ENCODE data around the gene PLEKHA5.

The PLEKHA5 gene

GRCh38 chr12:19128485-19128884 is 1.0 kb upstream of the PLEKHA5 start:
- H3K27ac ChIP-seq (ENCODE audit: low read depth, low read length), result no peak overlapping the region; the same call in 1 of the 2 replicates

DNA sequence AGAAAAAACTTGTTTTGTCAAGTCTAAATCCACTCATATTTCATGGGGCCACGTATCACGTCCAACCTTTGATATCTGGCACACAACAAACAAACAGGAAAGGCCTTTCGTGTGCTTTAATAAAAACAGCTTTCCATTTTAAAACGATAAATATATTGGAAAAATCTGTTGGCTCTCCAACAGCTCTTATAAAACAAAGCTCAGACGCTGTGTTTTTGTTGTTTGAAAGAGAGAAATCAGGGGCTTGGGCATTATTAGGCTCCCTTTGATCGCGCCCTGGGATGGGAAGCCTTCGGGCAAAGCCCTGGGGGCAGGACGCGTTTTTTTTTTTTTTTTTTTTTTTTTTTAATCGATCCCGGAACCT is 429 bp upstream of the PLEKHA5 start:
- H3K36me3 ChIP-seq (ENCODE audit: control insufficient read depth, insufficient read depth, low read length), result peaks cover 7% of the 10 kb centered on the region; the same call in 1 of the 2 replicates
- peak overlapping the region; percentile 79; the same call in 1 of the 2 replicates for H3K27ac ChIP-seq (ENCODE audit: low read depth, low read length)
- H3K9ac ChIP-seq (ENCODE audit: low read length), result peak overlapping the region; percentile 51
- H3K9me3 ChIP-seq (ENCODE audit: control insufficient read depth, insufficient read depth, low read depth, low read length), result peaks cover 26% of the 10 kb centered on the region
- no peaks in the 10 kb centered on the region for H3K27me3 ChIP-seq (ENCODE audit: control insufficient read depth, insufficient read depth, low read length)
- peak overlapping the region; percentile 56 for H3K4me3 ChIP-seq (ENCODE audit: low read depth, low read length)
- H3K4me1 ChIP-seq (ENCODE audit: control insufficient read depth, insufficient read depth, low read length), result peaks cover 22% of the 10 kb centered on the region

More at GRCh38 chr12:19128485-19128884, 1.0 kb upstream of the PLEKHA5 start:
- Histone ChIP-seq H3K36me3 (ENCODE audit: control insufficient read depth, insufficient read depth, low read length) (0 out of 2 replicates have a peak, but pooled peaks cover 2% of the 10 kb centered on the region), H3K9me3 (ENCODE audit: control insufficient read depth, insufficient read depth, low read depth, low read length) (peaks cover 26% of the 10 kb centered on the region), H3K27me3 (ENCODE audit: control insufficient read depth, insufficient read depth, low read length) (no peaks in the 10 kb centered on the region), H3K4me3 (ENCODE audit: low read depth, low read length) (no peak overlapping the region), H3K4me1 (ENCODE audit: control insufficient read depth, insufficient read depth, low read length) (peaks cover 17% of the 10 kb centered on the region), H3K9ac (ENCODE audit: low read length) (no peak overlapping the region)

DNA sequence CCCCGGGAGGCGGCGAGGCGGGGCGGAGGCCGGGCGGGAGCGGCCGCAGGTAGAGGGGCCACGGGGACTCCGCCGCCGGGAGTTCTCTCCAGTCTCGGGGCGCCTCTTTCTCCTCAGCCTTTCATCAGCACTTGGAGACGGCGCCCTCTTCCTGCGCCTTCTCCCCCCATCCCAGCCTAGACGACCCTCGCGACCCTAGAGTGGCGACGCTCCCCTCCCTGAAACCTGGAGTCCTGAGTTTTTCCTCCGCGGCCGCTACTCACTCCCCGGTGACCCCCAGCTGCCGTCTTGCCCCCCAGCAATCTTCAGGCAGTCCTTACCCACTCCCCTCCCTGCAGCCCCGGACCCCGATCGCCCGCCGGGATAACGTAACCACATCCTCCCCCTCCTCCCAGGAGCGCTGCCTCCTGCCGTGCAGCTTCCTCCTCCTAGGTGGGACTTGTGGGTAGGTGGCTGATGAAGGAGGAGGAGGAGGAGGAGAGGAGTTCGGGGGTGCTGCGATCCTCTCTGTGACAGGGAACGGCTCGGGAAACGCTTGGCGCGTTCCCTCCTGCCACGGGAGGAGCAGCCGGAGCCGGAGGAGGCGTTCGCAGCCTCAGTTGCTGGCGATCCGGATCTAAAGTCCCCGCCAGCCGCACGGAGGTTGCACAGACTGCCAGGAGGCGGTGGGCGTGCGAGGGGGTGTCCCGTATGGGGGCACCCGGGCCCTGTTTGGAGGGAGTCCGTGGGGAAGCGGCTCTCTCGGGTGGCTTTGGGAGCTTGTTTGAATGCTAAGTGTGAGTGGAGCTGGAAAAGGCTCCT is 891 bp downstream of the PLEKHA5 start:
- Histone ChIP-seq H3K9ac (ENCODE audit: low read length) (peak overlapping the region; percentile 89), H3K27ac (ENCODE audit: low read depth, low read length) (peak overlapping the region; percentile 73), H3K4me1 (ENCODE audit: control insufficient read depth, insufficient read depth, low read length) (peaks cover 33% of the 10 kb centered on the region), H3K27me3 (ENCODE audit: control insufficient read depth, insufficient read depth, low read length) (no peaks in the 10 kb centered on the region), H3K9me3 (ENCODE audit: control insufficient read depth, insufficient read depth, low read depth, low read length) (peaks cover 26% of the 10 kb centered on the region), H3K4me3 (ENCODE audit: low read depth, low read length) (peak overlapping the region; percentile 89), H3K36me3 (ENCODE audit: control insufficient read depth, insufficient read depth, low read length) (peaks cover 15% of the 10 kb centered on the region)

DNA sequence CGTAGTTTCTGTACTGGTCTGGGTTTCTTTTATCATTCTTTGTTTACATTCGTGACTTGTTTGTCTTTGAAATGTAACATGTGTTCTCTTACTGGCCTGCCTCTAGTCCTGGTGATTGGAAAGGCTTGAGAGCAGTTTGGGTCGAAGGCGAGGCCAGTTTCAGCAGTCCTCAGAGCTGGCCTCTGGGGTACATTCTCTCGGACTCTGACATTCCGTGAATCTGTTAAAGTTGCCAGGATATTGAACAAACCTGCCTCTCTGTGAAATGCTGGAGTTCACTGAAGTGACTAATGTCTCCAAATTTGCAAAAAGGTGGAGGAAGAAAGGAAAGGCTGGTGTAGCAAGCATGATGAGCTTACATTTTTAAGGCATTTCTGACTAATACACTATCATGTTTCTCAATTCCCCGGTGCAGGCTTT is 1.5 kb downstream of the PLEKHA5 start:
- Histone ChIP-seq H3K9me3 (ENCODE audit: control insufficient read depth, insufficient read depth, low read depth, low read length) (peaks cover 25% of the 10 kb centered on the region), H3K36me3 (ENCODE audit: control insufficient read depth, insufficient read depth, low read length) (peaks cover 19% of the 10 kb centered on the region), H3K9ac (ENCODE audit: low read length) (peak overlapping the region; percentile 89), H3K4me1 (ENCODE audit: control insufficient read depth, insufficient read depth, low read length) (peaks cover 36% of the 10 kb centered on the region), H3K27ac (ENCODE audit: low read depth, low read length) (peak overlapping the region; percentile 73; the same call in 1 of the 2 replicates), H3K4me3 (ENCODE audit: low read depth, low read length) (peak overlapping the region; percentile 89), H3K27me3 (ENCODE audit: control insufficient read depth, insufficient read depth, low read length) (no peaks in the 10 kb centered on the region)

- Histone ChIP-seq H3K4me3 (ENCODE audit: low read depth, low read length) (no peak overlapping the region), H3K27me3 (ENCODE audit: control insufficient read depth, insufficient read depth, low read length) (no peaks in the 10 kb centered on the region), H3K27ac (ENCODE audit: low read depth, low read length) (no peak overlapping the region), H3K4me1 (ENCODE audit: control insufficient read depth, insufficient read depth, low read length) (peaks cover 55% of the 10 kb centered on the region), H3K9me3 (ENCODE audit: control insufficient read depth, insufficient read depth, low read depth, low read length) (no peaks in the 10 kb centered on the region), H3K36me3 (ENCODE audit: control insufficient read depth, insufficient read depth, low read length) (peaks cover 66% of the 10 kb centered on the region), H3K9ac (ENCODE audit: low read length) (no peak overlapping the region)
Measured at GRCh38 chr12:19138551-19138950, 9.0 kb downstream of the PLEKHA5 start.

DNA sequence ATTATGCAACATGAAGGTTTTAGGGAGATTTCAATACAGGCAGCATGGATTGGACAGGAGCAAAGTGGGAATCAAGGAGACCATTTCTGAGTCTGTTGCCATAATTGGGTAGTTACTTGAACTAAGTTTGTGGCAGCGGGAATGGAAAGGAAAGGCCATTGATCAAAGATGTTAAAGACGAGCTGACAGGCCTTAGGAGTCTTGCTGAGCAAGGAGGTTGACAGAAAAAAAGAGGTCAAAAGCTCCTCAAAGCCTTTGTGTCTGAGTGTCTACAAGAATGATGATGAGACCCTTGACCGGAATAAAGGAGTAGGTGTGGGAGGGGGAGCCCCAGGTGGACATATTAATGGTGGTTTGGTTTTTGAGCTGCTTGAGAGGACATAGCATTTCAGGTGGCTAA is 9.4 kb downstream of the PLEKHA5 start:
- Histone ChIP-seq H3K27ac (ENCODE audit: low read depth, low read length) (no peak overlapping the region), H3K36me3 (ENCODE audit: control insufficient read depth, insufficient read depth, low read length) (peaks cover 66% of the 10 kb centered on the region), H3K27me3 (ENCODE audit: control insufficient read depth, insufficient read depth, low read length) (no peaks in the 10 kb centered on the region), H3K9ac (ENCODE audit: low read length) (no peak overlapping the region), H3K4me3 (ENCODE audit: low read depth, low read length) (no peak overlapping the region), H3K9me3 (ENCODE audit: control insufficient read depth, insufficient read depth, low read depth, low read length) (no peaks in the 10 kb centered on the region), H3K4me1 (ENCODE audit: control insufficient read depth, insufficient read depth, low read length) (peaks cover 51% of the 10 kb centered on the region)

DNA sequence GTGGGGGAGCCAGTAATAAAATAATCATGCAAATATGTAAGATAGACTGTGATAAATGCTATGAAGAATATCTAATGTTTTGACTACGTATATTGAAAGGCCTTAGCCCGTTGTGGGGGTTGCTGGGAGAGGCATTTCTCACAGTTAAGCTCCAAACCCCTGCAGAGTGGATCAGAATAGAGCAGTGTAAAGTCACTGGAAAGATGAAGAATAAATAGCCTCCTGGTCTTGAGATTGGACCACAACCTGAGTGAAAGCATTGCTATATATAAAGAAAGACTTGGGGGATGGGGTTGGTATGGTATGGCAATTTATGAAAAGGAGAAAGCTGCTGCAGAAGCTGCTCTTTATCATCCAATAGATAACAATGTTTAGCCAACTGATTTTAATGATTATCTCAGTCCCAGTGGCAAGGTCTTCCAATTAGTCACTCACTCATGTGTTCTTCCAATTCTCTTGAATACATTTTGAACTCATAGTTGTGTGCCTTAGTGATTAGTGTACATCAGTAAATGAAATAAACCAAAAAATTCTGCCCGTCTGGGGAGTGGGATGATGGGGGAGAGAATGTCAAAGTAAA is 10.2 kb downstream of the PLEKHA5 start:
- Histone ChIP-seq H3K9ac (ENCODE audit: low read length) (no peak overlapping the region), H3K4me3 (ENCODE audit: low read depth, low read length) (no peak overlapping the region), H3K36me3 (ENCODE audit: control insufficient read depth, insufficient read depth, low read length) (peaks cover 68% of the 10 kb centered on the region), H3K9me3 (ENCODE audit: control insufficient read depth, insufficient read depth, low read depth, low read length) (no peaks in the 10 kb centered on the region), H3K27ac (ENCODE audit: low read depth, low read length) (no peak overlapping the region), H3K4me1 (ENCODE audit: control insufficient read depth, insufficient read depth, low read length) (peaks cover 44% of the 10 kb centered on the region), H3K27me3 (ENCODE audit: control insufficient read depth, insufficient read depth, low read length) (no peaks in the 10 kb centered on the region)

GRCh38 chr12:19140381-19141236 is 11.1 kb downstream of the PLEKHA5 start:
- H3K36me3 ChIP-seq (ENCODE audit: control insufficient read depth, insufficient read depth, low read length), result peaks cover 69% of the 10 kb centered on the region
- no peaks in the 10 kb centered on the region for H3K27me3 ChIP-seq (ENCODE audit: control insufficient read depth, insufficient read depth, low read length)
- peaks cover 38% of the 10 kb centered on the region; the same call in 1 of the 2 replicates for H3K4me1 ChIP-seq (ENCODE audit: control insufficient read depth, insufficient read depth, low read length)
- H3K27ac ChIP-seq (ENCODE audit: low read depth, low read length), result no peak overlapping the region
- no peak overlapping the region for H3K9ac ChIP-seq (ENCODE audit: low read length)
- H3K4me3 ChIP-seq (ENCODE audit: low read depth, low read length), result no peak overlapping the region
- H3K9me3 ChIP-seq (ENCODE audit: control insufficient read depth, insufficient read depth, low read depth, low read length), result no peaks in the 10 kb centered on the region

GRCh38 chr12:19142499-19142898 is 13.0 kb downstream of the PLEKHA5 start:
- Histone ChIP-seq H3K27ac (ENCODE audit: low read depth, low read length) (no peak overlapping the region), H3K36me3 (ENCODE audit: control insufficient read depth, insufficient read depth, low read length) (peaks cover 66% of the 10 kb centered on the region), H3K4me1 (ENCODE audit: control insufficient read depth, insufficient read depth, low read length) (peaks cover 27% of the 10 kb centered on the region; the same call in 1 of the 2 replicates), H3K4me3 (ENCODE audit: low read depth, low read length) (no peak overlapping the region), H3K9me3 (ENCODE audit: control insufficient read depth, insufficient read depth, low read depth, low read length) (no peaks in the 10 kb centered on the region), H3K9ac (ENCODE audit: low read length) (no peak overlapping the region), H3K27me3 (ENCODE audit: control insufficient read depth, insufficient read depth, low read length) (no peaks in the 10 kb centered on the region)

- H3K27me3 ChIP-seq (ENCODE audit: control insufficient read depth, insufficient read depth, low read length), result no peaks in the 10 kb centered on the region
- no peak overlapping the region for H3K27ac ChIP-seq (ENCODE audit: low read depth, low read length)
- H3K4me1 ChIP-seq (ENCODE audit: control insufficient read depth, insufficient read depth, low read length), result peaks cover 12% of the 10 kb centered on the region; the same call in 1 of the 2 replicates
- no peak overlapping the region for H3K9ac ChIP-seq (ENCODE audit: low read length)
- no peak overlapping the region for H3K4me3 ChIP-seq (ENCODE audit: low read depth, low read length)
- no peaks in the 10 kb centered on the region for H3K9me3 ChIP-seq (ENCODE audit: control insufficient read depth, insufficient read depth, low read depth, low read length)
- H3K36me3 ChIP-seq (ENCODE audit: control insufficient read depth, insufficient read depth, low read length), result peaks cover 67% of the 10 kb centered on the region
Measured at GRCh38 chr12:19144287-19144686, 14.8 kb downstream of the PLEKHA5 start.
